ENCODE results near the gene COLGALT1.

COLGALT1 gene

GRCh38 chr19:17562097-17562496, 6.6 kb downstream of the COLGALT1 start:
- peaks cover 5% of the 10 kb centered on the region; the same call in 1 of the 2 replicates for H3K79me2 ChIP-seq (ENCODE audit: insufficient read depth, low read depth)
- H2AFZ ChIP-seq (ENCODE audit: low read depth) = no peak overlapping the region
- H4K20me1 ChIP-seq (ENCODE audit: insufficient read depth) = no peaks in the 10 kb centered on the region
- no peak for TF ChIP-seq CTCF (conservative IDR thresholded peaks at IDR 0.05; ENCODE audit: low read depth, low read length)
- H3K4me2 ChIP-seq = no peak overlapping the region
- H3K27me3 ChIP-seq (ENCODE audit: insufficient read depth, low read depth) = no peaks in the 10 kb centered on the region
- H3K36me3 ChIP-seq (ENCODE audit: insufficient read depth) = no peaks in the 10 kb centered on the region
- no peak overlapping the region for H3K9ac ChIP-seq
- H3K27ac ChIP-seq = no peak overlapping the region
- no peak overlapping the region for H3K4me3 ChIP-seq (IDR thresholded peaks at IDR 0.05; ENCODE audit: insufficient read depth, low read depth, low read length)
- H3K4me1 ChIP-seq (ENCODE audit: low read depth, poor library complexity, severe bottlenecking) = peaks cover under 1% of the 10 kb centered on the region

- H3K4me1 ChIP-seq (ENCODE audit: low read depth, poor library complexity, severe bottlenecking) = no peaks in the 10 kb centered on the region
- no peak for TF ChIP-seq CTCF (conservative IDR thresholded peaks at IDR 0.05; ENCODE audit: low read depth, low read length)
- H3K27ac ChIP-seq = no peak overlapping the region
- no peaks in the 10 kb centered on the region for H4K20me1 ChIP-seq (ENCODE audit: insufficient read depth)
- H3K36me3 ChIP-seq (ENCODE audit: insufficient read depth) = no peaks in the 10 kb centered on the region
- H3K9ac ChIP-seq = no peak overlapping the region
- no peaks in the 10 kb centered on the region; the same call in 1 of the 2 replicates for H3K79me2 ChIP-seq (ENCODE audit: insufficient read depth, low read depth)
- no peak overlapping the region for H2AFZ ChIP-seq (ENCODE audit: low read depth)
- H3K4me3 ChIP-seq (IDR thresholded peaks at IDR 0.05; ENCODE audit: insufficient read depth, low read depth, low read length) = no peak overlapping the region
- no peaks in the 10 kb centered on the region for H3K27me3 ChIP-seq (ENCODE audit: insufficient read depth, low read depth)
- no peak overlapping the region for H3K4me2 ChIP-seq
Observed at GRCh38 chr19:17562561-17562960, 7.1 kb downstream of the COLGALT1 start.

- TF ChIP-seq CTCF (conservative IDR thresholded peaks at IDR 0.05; ENCODE audit: low read depth, low read length) = no peak
- Histone ChIP-seq H4K20me1 (ENCODE audit: insufficient read depth) (no peaks in the 10 kb centered on the region), H3K27me3 (ENCODE audit: insufficient read depth, low read depth) (no peaks in the 10 kb centered on the region), H3K79me2 (ENCODE audit: insufficient read depth, low read depth) (no peaks in the 10 kb centered on the region; the same call in 1 of the 2 replicates), H3K9ac (no peak overlapping the region), H3K4me3 (IDR thresholded peaks at IDR 0.05; ENCODE audit: insufficient read depth, low read depth, low read length) (no peak overlapping the region), H3K36me3 (ENCODE audit: insufficient read depth) (no peaks in the 10 kb centered on the region; the same call in 1 of the 2 replicates), H2AFZ (ENCODE audit: low read depth) (no peak overlapping the region), H3K27ac (no peak overlapping the region), H3K4me2 (no peak overlapping the region), H3K4me1 (ENCODE audit: low read depth, poor library complexity, severe bottlenecking) (no peaks in the 10 kb centered on the region)
Observed at GRCh38 chr19:17564781-17565180, 9.3 kb downstream of the COLGALT1 start.

GRCh38 chr19:17565611-17566010, 10.2 kb downstream of the COLGALT1 start:
- TF ChIP-seq CTCF (conservative IDR thresholded peaks at IDR 0.05; ENCODE audit: low read depth, low read length) = no peak
- H4K20me1 ChIP-seq (ENCODE audit: insufficient read depth) = no peaks in the 10 kb centered on the region

More at GRCh38 chr19:17565611-17566010, 10.2 kb downstream of the COLGALT1 start:
- no peak overlapping the region for H3K4me2 ChIP-seq
- no peaks in the 10 kb centered on the region; the same call in 1 of the 2 replicates for H3K36me3 ChIP-seq (ENCODE audit: insufficient read depth)
- H3K27me3 ChIP-seq (ENCODE audit: insufficient read depth, low read depth) = no peaks in the 10 kb centered on the region
- no peak overlapping the region for H2AFZ ChIP-seq (ENCODE audit: low read depth)
- H3K79me2 ChIP-seq (ENCODE audit: insufficient read depth, low read depth) = no peaks in the 10 kb centered on the region
- no peak overlapping the region for H3K4me3 ChIP-seq (IDR thresholded peaks at IDR 0.05; ENCODE audit: insufficient read depth, low read depth, low read length)
- no peak overlapping the region for H3K27ac ChIP-seq
- no peak overlapping the region for H3K9ac ChIP-seq
- no peaks in the 10 kb centered on the region for H3K4me1 ChIP-seq (ENCODE audit: low read depth, poor library complexity, severe bottlenecking)
